PFSK-1 (cell line): ENCODE measurements around the gene OTUD1.

Experiments used
- FOXP2 ChIP-seq: optimal IDR thresholded peaks from 2 replicates; pipeline ENCODE3; 2011; ENCODE audit warnings: borderline replicate concordance, control low read depth, inconsistent platforms; ENCODE audit not compliant: insufficient read depth; ENCODE audit errors: extremely low read length, extremely low read depth
- POLR2AphosphoS5 ChIP-seq: IDR thresholded peaks from 2 replicates; pipeline ENCODE4 v1.6.1; 2012; ENCODE audit warnings: low read depth, mild to moderate bottlenecking, control low read depth, low read length, moderate library complexity
- SIN3A ChIP-seq: IDR thresholded peaks from 2 replicates; pipeline ENCODE4 v1.6.1; 2012; ENCODE audit warnings: mild to moderate bottlenecking, low read length, moderate library complexity, borderline replicate concordance; ENCODE audit not compliant: insufficient read depth
- TAF1 ChIP-seq: IDR thresholded peaks from 2 replicates; pipeline ENCODE4 v1.6.1; 2012; ENCODE audit warnings: low read length, control low read depth, borderline replicate concordance; ENCODE audit not compliant: insufficient read depth
- TF ChIP-seq, protein P1 (sequence below), 2 experiments: IDR thresholded peaks; 2 replicates each; pipeline versions ENCODE4 v1.6.1 to v1.8.0; 2011 to 2012; ENCODE audit warnings: low read depth in 2 of 2, low read length in 2 of 2, control low read depth in 1 of 2, inconsistent platforms in 1 of 2, mild to moderate bottlenecking in 1 of 2, moderate library complexity in 1 of 2; ENCODE audit not compliant: insufficient read depth in 1 of 2

The OTUD1 gene

DNA sequence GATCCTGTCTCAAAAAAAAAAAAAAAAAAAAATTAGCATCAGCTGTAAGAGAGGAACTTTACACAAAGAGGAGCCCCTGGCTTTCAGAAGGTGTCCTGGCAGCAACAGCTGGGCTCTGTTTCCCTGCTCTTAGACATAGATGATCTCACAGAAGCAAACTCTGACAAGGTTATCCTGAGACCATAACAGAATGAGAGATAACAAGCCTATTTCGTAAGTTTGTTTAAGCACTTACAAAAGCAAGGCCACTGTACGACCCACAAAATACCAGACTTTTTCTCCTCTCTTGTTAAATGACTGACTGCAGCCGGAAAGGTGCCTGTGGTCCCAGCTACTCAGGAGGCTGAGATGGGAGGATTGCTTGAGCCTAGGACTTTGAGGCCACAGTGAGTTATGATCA, 33.3 kb upstream of the OTUD1 start:
- TF ChIP-seq TAF1 (no peak), SIN3A (no peak), POLR2AphosphoS5 (no peak), FOXP2 (no peak)
- TF ChIP-seq, protein P1, sequence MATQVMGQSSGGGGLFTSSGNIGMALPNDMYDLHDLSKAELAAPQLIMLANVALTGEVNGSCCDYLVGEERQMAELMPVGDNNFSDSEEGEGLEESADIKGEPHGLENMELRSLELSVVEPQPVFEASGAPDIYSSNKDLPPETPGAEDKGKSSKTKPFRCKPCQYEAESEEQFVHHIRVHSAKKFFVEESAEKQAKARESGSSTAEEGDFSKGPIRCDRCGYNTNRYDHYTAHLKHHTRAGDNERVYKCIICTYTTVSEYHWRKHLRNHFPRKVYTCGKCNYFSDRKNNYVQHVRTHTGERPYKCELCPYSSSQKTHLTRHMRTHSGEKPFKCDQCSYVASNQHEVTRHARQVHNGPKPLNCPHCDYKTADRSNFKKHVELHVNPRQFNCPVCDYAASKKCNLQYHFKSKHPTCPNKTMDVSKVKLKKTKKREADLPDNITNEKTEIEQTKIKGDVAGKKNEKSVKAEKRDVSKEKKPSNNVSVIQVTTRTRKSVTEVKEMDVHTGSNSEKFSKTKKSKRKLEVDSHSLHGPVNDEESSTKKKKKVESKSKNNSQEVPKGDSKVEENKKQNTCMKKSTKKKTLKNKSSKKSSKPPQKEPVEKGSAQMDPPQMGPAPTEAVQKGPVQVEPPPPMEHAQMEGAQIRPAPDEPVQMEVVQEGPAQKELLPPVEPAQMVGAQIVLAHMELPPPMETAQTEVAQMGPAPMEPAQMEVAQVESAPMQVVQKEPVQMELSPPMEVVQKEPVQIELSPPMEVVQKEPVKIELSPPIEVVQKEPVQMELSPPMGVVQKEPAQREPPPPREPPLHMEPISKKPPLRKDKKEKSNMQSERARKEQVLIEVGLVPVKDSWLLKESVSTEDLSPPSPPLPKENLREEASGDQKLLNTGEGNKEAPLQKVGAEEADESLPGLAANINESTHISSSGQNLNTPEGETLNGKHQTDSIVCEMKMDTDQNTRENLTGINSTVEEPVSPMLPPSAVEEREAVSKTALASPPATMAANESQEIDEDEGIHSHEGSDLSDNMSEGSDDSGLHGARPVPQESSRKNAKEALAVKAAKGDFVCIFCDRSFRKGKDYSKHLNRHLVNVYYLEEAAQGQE (IDR thresholded peaks at IDR 0.05; ENCODE audit: insufficient read depth in 1 of 2, low read depth in 2 of 2, low read length in 2 of 2): no peak

DNA sequence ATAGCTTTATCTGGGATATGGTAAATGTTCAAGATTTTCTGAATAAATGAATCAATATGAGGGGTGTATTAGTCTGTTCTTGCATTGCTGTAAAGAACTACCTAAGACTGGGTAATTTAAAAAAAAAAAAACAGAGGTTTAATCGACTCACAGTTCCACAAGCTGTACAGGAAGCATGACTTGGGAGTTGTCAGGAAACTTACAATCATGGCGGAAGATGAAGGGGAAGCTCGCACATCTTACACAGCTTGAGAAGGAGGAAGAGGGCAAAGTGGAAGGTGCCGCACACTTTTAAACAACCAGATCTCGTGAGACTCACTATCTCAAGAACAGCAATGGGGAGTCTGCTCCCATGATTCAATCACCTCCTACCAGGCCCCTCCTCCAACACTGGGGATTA, 32.5 kb upstream of the OTUD1 start:
- no peak for TF ChIP-seq TAF1
- no peak for TF ChIP-seq SIN3A
- no peak for TF ChIP-seq POLR2AphosphoS5
- TF ChIP-seq, protein P1 (IDR thresholded peaks at IDR 0.05; ENCODE audit: insufficient read depth in 1 of 2, low read depth in 2 of 2, low read length in 2 of 2): no peak
- no peak for TF ChIP-seq FOXP2

DNA sequence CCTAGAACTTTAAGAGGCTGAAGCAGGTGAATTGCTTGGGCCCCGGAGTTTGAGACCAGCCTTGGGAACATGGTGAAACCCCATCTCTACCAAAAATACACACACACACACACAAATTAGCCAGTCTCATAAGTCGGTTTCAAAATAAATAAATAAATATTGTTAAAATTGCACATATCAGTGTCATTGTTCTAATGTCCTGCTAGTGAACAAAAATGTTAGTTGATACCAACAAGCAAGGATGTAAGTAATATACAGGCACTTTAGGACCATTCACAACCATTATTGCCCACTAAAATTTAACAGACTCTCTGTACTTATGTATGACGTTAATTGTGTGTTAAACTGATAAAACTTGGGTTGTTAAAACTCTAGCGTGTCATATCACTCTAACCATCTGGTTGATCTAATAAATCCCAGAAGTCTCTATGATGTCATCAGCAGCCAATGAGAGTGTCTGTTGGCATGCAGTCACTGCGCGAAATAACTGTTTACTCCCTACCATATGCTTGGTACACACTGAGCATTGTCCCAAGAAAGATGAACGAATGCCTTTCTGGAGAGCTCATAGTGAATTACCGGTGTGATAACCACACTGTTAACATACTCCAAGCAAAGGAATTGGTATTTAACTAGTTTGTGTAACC, 30.4 kb upstream of the OTUD1 start:
- TF ChIP-seq TAF1: no peak
- no peak for TF ChIP-seq FOXP2
- TF ChIP-seq, protein P1 (IDR thresholded peaks at IDR 0.05; ENCODE audit: insufficient read depth in 1 of 2, low read depth in 2 of 2, low read length in 2 of 2): no peak
- TF ChIP-seq POLR2AphosphoS5: no peak
- TF ChIP-seq SIN3A: no peak

DNA sequence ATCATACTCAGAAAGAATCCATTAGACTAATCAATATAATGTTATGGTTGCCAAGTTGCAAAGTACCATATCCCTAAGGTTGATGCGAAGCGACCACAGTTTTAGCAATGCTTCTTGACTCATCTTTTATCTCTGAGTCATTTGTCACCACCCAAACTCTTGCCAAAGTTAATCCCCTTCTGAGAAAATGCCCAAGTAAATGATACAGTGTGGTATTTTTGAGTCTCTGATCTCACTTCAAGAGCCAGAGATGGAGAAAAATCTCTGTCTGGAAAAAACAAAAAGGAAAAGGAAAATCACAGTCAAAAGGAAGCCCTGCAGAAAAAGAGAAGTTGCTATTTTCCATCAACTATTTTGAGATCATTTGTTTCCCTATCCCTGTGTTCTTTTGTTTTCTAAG, 26.7 kb upstream of the OTUD1 start:
- TF ChIP-seq, protein P1 (IDR thresholded peaks at IDR 0.05; ENCODE audit: insufficient read depth in 1 of 2, low read depth in 2 of 2, low read length in 2 of 2): no peak
- TF ChIP-seq FOXP2 (no peak), TAF1 (no peak), SIN3A (no peak), POLR2AphosphoS5 (no peak)

DNA sequence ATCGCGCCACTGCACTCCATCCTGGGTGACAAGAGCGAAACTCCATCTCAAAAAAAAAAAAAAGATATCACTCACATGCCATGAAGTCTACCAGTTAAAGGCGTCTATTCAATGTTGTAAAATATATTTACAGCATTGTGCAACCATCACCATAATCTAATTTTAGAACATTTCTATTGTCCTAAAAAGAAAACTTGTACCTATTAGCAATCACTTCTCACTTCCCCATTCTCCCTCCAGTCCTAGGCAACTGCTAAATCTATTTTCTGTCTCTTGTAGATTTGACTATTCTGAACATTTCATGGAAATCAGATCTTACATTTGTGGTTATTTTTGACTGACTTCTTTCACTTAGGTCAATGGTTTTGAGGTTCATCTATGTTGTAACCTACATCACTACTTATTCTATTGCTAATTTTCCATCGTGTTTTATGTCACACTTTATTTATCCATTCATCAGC, 25.2 kb upstream of the OTUD1 start:
- TF ChIP-seq FOXP2 (no peak), POLR2AphosphoS5 (no peak), TAF1 (no peak), SIN3A (no peak)
- TF ChIP-seq, protein P1 (IDR thresholded peaks at IDR 0.05; ENCODE audit: insufficient read depth in 1 of 2, low read depth in 2 of 2, low read length in 2 of 2): no peak
